HG02870 (cell line): ENCODE data around the gene OR10A7.
"Not testable (repeated sequence)": the region's sequence is repeated elsewhere in the genome, so short reads cannot be mapped to it uniquely, and the experiment has no call there.

Source experiments
- ATAC-seq: cut with Tn5 transposase; IDR thresholded peaks from one replicate; pipeline ENCODE4 v1.9.1; 2021; ENCODE audit warnings: mild to moderate bottlenecking, moderate library complexity; ENCODE audit not compliant: unreplicated experiment

The OR10A7 gene, protein sequence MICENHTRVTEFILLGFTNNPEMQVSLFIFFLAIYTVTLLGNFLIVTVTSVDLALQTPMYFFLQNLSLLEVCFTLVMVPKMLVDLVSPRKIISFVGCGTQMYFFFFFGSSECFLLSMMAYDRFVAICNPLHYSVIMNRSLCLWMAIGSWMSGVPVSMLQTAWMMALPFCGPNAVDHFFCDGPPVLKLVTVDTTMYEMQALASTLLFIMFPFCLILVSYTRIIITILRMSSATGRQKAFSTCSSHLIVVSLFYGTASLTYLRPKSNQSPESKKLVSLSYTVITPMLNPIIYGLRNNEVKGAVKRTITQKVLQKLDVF

DNA sequence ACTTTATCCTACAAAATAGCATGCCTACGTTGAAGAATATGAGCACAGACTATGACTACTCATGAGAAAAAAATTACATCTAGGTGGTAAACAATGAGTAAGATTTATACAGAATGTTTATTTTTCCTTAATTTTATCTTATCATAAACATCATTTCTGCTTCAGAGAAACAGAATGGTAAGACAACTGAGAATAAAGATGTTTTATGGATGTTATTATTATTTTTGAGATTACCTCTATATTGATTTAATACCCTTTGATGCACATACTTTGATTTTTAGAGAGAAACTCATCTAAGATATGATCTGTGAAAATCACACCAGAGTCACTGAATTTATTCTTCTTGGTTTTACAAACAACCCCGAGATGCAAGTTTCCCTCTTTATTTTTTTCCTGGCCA is at the start of gene OR10A7:
OR10A7 (plus strand) TSS at position 301 of the 400 bp plus-strand sequence; CDS start at position 301, 0 bp downstream.
- no peak for ATAC-seq

DNA sequence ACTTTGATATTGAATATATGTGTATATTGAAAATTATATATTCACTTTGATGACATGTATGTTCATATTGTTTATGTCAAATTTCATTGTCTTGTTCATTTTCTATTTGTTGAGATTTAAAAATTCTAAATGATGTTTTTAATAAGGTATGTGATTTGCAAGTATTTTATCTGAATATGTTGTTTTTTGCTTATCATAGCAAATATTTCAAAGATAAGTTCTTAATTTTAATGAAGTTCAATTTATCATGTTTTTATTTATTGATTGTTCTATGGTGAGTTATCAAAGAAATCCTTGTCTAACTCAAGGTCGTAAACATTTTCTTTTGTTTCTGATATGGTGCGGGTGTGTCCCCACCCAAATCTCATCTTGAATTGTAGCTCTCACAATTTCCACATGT is 49.4 kb upstream of the OR10A7 start:
- ATAC-seq = no peak

DNA sequence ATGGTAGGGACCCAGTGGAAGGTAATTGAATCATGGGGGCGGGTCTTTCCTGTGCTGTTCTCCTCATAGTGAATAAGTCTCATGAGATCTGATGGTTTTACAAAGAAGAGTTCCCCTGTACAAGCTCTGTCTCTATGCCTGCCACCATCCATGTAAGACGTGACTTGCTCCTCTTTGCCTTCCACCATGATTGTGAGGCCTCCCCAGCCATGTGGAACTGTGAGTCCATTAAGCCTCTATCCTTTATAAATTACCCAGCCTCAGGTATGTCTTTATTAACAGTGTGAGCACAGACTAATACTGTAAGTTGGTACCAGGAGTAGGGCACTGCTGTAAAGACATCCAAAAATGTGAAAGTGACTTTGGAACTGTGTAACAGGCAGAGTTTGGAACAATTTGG is 49.0 kb upstream of the OR10A7 start:
- ATAC-seq = not testable (repeated sequence)

DNA sequence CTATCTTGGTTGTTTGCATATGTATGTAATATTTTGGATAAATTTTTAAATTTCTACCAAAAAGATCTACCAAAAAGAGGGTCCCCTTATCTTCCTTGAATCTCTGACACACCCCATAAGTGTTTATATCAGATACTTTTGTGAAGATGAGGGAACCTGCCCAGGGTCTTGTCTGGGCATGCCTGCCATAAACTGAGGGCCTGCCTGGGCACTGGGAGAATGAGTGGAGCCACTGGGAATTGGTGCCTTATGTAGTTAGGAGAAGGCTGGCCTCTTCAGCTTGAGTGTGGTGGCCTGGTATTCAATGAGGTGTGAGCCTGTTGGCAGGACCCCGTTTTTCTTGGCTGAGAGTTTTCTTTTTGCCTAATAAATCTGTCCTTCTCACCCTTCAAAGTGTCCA is 48.1 kb upstream of the OR10A7 start:
- no peak for ATAC-seq

DNA sequence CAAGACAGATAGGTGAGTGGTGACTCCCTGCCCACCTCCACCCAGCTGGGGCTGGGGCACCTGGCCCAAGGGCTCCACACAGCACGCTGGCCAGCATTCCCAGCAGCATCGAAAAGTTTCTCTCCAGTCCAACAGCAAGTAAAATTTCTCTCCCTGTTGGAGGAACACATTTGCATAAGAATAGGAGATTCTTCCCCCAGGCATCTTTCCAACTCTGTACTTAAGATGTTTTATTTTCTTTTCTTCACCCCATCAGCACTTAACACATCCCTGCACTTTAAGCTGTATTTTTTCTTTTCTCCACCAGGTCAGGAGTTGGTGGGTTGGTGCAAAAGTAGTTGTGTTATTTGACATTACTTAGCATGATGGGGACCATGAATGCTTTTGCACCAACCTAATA is 47.4 kb upstream of the OR10A7 start:
- no peak for ATAC-seq

DNA sequence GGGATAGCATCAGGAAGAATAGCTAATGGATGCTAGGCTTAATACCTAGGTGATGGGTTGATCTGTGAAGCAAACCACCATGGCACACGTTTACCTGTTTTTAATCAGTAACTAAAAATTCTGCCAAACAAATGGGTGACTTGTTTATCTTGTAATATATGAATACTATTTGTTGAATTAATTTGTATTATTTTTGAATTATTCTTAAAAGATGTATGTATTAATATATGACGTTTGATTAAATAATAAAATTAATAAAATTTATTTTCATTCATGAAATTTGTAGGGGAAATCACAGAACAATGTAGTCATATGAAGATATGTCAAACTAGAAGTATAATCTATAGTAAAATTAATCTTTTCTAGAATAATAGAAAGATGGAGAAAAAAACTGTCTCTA is 32.3 kb upstream of the OR10A7 start:
- no peak for ATAC-seq

DNA sequence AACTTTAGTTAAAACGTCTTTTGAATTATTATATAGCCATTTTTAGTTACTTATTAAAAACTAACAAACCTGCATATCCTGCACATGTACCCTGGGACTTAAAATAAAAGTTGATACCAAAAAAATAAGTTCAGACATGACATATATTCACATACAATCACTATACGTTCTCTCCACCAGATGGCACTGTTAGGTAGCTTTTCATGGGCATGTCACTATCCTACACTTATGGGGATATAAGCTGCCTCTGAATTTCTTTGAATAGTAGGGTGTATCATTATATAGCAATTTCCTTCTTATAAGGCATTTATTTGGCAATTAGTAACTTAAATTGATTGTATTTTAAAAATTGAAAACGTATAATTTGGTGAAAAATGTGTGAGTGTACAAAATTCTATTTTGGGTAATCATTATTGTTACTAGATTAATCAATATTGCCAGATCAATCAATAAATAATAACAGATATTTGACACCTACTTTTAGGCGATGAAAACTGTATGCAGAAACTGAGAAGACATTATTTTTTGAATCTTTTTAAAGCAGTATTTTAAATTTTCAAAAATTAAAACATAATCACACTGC is 31.8 kb upstream of the OR10A7 start:
- peak; percentile 83 for ATAC-seq

DNA sequence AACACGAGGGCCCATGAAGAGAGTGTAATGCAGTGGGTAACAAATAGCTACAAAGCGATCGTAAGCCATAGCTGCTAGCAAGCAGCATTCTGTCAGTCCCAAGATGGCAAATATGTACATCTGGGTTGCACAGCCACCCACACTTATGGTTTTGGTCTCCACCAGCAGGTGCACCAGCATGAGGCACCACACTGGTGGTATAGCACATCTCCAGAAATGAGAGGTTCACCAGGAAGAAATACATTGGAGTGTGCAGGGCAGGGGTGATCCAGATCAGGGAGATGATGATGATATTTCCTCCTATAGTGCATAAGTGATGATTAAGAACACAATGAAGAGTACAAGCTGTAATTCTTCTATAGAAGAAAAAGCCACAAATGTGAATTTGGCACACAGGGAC is 26.4 kb upstream of the OR10A7 start:
- no peak for ATAC-seq

DNA sequence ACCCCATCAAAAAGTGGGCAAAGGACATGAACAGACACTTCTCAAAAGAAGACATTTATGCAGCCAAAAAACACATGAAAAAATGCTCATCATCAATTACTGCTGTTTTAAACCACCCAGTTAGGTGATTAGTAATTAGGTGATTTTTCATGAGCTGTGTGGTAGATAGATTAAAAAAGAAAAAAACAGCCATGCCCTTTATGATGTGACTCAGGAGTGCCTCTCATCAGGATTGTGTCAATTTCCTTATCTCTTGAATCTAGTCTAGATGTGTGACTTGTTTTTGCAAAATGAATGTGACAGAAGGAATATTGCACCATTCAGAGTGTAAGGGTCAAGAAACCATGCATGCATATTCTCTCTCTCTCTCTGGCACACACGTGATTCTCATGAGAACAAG is 5.7 kb downstream of the OR10A7 start:
- ATAC-seq = no peak

DNA sequence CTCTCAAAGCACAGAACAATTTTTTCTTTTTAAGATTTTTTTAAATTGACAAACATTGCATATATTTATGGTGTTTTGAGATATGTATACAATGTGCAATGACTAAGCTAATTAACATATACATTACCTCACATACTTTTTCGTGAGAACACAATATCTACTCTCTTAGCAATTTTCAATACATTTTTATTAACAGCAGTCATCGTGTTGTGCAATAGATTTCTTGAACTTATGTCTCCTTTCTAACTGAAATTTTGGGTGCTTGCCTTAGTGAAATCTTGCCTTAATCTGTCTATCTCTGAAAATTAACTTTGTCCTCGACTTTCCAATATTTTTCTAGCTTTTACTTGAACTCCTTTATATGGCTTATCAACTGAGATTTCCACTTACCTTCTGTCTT is 6.8 kb downstream of the OR10A7 start:
- no peak for ATAC-seq

DNA sequence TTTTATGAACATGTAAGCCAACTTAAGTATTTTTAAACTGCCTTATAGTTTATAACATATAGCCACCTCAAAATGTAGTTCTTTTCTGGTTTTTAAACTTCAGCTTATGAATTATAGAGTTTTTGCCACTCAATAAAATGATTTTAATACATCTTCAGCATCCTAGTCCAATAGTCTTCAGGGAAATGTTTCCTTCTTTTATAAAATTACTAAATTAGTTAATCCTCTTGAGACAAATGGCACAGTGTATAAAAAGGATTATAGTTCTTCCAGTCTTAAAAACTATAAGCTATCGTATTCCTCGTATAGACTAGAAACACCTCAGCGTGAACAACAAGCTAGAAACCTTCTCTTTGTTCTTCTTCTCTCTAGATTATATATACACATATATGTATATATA is 23.5 kb downstream of the OR10A7 start, which contains the start of gene OR6C74:
OR6C74 (plus strand) TSS at position 301 of the 400 bp plus-strand sequence. CDS start 2,679 bp downstream, outside the sequence.
- no peak for ATAC-seq

DNA sequence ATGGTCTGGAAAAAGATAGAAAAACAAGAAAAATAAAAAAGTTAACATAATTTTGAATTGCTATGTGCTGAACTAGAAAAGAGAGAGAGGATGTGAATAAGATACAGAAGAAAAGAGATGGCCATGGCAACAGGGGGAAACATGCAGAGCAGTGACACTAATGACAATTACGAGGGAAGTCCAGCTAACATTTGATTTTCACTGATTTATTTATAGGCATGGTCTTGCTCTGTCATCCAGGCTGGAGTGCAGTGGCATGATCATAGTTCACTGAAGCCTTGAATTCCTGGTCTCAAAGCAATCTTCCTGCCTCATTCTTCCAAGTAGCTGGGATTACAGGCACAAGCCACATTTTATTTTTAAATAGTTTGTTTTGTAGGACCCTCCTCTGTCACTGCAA is 25.3 kb downstream of the OR10A7 start:
- ATAC-seq = no peak

DNA sequence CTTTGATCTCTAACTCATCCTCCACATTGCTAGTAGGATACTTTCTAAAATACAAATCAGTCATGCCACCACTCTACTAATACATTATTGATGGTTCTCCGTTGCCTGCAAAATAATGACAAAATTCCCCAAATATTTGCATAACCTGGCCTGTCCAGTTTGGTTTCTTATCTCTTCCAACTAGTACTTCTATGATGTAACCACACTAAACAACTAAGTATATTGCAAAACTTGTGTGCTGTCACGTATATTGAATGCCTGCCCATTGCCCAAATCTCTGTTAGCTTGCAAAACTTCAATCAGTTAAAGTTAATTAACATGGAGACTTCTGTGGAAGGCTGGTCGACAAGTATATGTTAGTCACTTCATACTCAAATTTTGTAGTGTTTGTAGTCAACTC is 30.1 kb downstream of the OR10A7 start:
- no peak for ATAC-seq

DNA sequence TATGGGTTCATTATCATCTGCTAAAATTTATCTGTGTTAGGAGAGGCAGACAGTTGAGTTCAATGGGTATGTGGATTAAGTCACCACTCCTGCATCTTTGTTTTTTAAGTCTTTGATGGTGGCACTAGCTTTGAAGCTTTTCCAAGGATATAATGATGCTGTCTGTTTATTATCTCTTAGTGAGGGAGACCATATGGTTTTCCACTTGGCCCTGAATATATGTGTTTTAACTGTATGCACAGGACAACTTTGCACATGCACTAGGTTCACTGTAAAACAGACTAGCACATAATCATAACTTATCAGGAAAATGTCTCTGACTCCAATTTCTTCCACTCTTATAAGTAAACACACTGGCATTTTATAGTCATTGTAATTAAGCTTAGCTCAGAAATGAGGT is 32.5 kb downstream of the OR10A7 start:
- no peak for ATAC-seq

DNA sequence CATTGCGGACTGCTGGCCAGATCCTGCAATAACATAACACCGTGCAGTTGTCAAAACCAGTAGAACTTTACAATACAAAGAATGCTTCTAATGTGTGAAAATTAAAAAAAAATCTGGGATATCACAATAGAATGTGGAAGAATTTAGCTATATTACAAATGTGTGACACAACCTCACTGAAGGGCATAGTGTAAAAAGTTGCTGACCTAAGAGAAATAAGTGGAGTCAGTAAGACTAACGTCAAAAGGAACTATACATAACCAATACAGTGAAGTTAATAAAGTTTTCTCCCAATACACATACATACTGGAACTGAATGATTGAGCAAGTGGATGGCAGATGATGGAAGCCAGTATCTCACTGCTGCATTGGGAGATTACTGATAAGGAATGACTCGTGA is 36.0 kb downstream of the OR10A7 start:
- no peak for ATAC-seq

DNA sequence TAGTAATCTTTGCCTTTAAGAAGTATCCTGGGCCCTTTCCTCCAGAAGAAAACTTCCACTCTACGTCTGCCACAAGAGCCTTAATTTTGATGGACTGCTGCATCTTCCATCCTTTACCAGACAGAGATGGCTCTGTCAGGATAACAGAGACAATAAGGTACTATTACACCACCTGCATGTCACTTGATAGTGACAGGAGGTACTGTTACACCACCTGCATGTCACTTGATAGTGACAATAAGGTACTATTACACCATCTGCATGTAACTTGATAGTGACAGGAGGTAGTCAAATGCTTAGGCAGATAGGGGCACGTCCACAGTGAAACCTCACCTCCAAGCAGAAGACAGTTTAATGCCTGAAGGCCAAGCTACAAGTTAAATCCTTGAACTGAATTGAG is 37.5 kb downstream of the OR10A7 start:
- ATAC-seq = no peak
